ENCODE data around the gene KLK10.

- TF ChIP-seq CTCF (IDR thresholded peaks at IDR 0.05 in 4 of 5, conservative IDR thresholded peaks at IDR 0.05 in 1 of 5) (no peak), POLR2A (IDR thresholded peaks at IDR 0.05) (no peak)
Measured at GRCh38 chr19:51005248-51005647, 14.3 kb downstream of the KLK10 start.
